ENCODE data around the gene TMEM86B. TPM values are rescaled to one million over a fixed set of nuclear protein-coding genes. Genes with fewer than 3 reads are reported as not detected.
A peak's percentile ranks its signal among the peaks of the same experiment; 100 is the strongest.

The TMEM86B gene
- total RNA-seq, 4 donors from 2014 or later = 1.7 to 3.8 (median 1.8) TPM; not detected in 1

DNA sequence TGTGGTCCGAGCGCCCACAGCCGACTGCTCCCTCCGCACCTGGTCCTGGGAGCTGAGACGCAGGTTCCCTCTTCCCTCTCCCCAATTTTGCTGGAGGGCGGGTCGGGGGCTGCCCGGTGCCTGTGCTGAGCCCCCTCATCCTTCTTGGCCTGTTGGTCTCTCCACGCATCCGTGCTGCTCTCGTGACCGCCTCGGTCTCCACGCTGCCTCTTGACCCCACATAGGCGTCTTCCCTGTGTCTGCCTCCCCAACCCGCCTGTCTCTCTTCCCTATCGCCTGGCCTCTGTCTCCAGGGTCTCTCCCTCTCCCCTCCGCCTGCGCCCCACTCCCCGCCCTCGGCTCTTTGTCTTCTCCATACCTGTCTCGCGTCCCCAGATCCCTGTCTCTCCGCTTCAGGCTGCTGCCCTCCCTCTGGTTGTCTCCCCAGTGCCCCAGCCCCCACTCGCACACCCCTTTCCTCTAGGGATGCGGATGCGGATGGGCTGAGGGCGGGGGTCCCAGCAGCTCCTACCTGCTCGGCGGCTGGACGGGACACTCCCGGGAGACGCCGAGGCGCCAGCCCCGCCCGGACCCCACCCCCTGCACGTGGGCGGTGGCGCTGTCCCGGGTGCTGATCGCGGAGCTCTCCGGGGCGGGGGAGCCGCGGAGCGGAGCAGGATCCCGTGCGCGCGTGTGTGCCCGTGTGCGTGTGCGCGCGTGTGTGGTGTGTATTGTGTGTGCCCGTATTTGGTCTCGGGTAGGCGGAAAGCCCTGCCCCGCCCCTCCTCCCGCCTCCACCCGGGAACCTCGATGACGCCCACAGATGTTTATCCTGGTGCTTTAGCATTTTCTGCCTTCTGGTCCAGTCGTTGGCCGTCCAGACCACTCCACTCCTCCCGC is 48.7 kb downstream of the TMEM86B start, which contains the start of gene SYT5:
SYT5 (minus strand) TSS at position 684 of the 879 bp plus-strand sequence. CDS start 1,248 bp downstream, outside the sequence.
- 0 to 1% methylated on average over 14 to 16 of the region's 68 CpGs for WGBS, 2 donors (ENCODE audit: low coverage in 1 of 2)
- peaks cover 0 to 18% (median 3%) of the 10 kb centered on the region in 3 donors for H3K4me1 ChIP-seq
- peaks cover 100% of the 10 kb centered on the region for H3K27me3 ChIP-seq
- no peak within 1 kb of the TSS for H3K27ac ChIP-seq
- ATAC-seq = peak; percentile 60
- peak within 1 kb of the TSS in 1 of 2 donors; percentile 36 for H3K4me3 ChIP-seq
- no peaks in the 10 kb centered on the region for H3K9me3 ChIP-seq
- no peak for TF ChIP-seq POLR2AphosphoS5 (IDR thresholded peaks at IDR 0.05)
- no peak for TF ChIP-seq POLR2A (IDR thresholded peaks at IDR 0.05)
- H3K36me3 ChIP-seq = no peaks in the 10 kb centered on the region

DNA sequence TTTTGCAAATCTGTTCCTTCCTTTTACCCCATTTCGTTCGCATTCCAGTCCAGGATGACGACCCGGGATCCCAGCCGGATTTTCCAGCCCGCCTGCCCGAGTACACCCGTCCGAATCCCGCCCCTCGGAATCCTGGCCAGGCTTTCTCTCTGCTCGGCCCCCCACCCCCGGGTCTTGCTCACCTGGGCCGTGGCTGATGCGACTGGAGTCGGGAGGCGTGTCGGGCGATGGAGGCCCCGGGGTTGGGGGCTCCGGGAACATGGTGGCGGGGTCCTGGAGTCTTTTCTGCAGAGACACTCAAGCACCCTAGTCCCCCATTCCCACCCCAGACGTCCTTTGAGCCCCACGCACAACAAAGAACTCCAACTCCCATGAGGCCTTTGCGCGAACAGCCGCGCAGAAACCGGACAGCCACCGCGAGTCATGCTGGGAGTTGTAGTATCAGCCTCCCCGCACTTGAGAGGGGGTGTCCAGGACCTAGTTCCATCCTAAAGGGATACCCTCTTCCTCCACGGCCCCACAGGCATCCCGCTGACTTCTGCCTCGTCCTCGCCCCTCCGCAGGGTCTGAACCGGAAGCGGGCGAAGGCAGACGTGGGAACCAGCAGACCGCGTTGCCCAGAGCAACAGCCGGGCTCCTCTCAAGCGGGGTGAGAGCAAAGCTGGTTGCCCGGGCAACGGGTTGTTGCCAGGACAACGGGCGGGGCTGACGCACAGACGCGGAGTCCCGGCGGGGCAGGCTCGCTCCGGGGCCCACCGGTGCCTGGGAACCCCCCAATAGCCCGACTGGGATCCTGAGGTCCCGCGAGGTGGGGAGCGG is 49.6 kb downstream of the TMEM86B start:
- H3K27me3 ChIP-seq = peaks cover 100% of the 10 kb centered on the region
- no peak overlapping the region for H3K27ac ChIP-seq
- TF ChIP-seq EP300 (IDR thresholded peaks at IDR 0.05) (no peak), POLR2AphosphoS5 (IDR thresholded peaks at IDR 0.05) (no peak)
- TF ChIP-seq, protein P1, sequence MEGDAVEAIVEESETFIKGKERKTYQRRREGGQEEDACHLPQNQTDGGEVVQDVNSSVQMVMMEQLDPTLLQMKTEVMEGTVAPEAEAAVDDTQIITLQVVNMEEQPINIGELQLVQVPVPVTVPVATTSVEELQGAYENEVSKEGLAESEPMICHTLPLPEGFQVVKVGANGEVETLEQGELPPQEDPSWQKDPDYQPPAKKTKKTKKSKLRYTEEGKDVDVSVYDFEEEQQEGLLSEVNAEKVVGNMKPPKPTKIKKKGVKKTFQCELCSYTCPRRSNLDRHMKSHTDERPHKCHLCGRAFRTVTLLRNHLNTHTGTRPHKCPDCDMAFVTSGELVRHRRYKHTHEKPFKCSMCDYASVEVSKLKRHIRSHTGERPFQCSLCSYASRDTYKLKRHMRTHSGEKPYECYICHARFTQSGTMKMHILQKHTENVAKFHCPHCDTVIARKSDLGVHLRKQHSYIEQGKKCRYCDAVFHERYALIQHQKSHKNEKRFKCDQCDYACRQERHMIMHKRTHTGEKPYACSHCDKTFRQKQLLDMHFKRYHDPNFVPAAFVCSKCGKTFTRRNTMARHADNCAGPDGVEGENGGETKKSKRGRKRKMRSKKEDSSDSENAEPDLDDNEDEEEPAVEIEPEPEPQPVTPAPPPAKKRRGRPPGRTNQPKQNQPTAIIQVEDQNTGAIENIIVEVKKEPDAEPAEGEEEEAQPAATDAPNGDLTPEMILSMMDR (IDR thresholded peaks at IDR 0.05) = no peak
- peaks cover 0 to 24% (median 4%) of the 10 kb centered on the region in 3 donors for H3K4me1 ChIP-seq
- no peaks in the 10 kb centered on the region for H3K36me3 ChIP-seq
- H3K9me3 ChIP-seq = no peaks in the 10 kb centered on the region
- ATAC-seq = peak; percentile 40
- H3K4me3 ChIP-seq = peak overlapping the region in 1 of 2 donors; percentile 36
- WGBS, 2 donors (ENCODE audit: low coverage in 1 of 2) = 4% methylated on average over 15 of the region's 61 CpGs; no CpG with 5 or more reads in 1 of the 2 donors

Small RNA genes lying within 50 kb of the gene (small RNA-seq; reads per million reads assigned to genes)
- gene MIR6802 (0 to 0.18 (median 0.06) reads per million in 4 donors), gene MIR6803 (0 to 0.13 (median 0.04) reads per million in 4 donors), gene MIR6804 (0 reads per million in 4 donors)

Other genes starting within 250 kb of the TMEM86B start
- gene GP6, start 190.5 kb downstream of the TMEM86B start, total RNA-seq = not detected
- gene RDH13, start 165.6 kb downstream of the TMEM86B start, total RNA-seq = 10 to 100 TPM in 3 of 4 donors, 1 to 10 TPM in 1; 10.0 to 15.6 (median 13.9) TPM
- 10 to 100 TPM in 1 of 4 donors, 1 to 10 TPM in 3; 2.2 to 10.5 (median 2.5) TPM for gene EPS8L1, start 152.9 kb downstream of the TMEM86B start, total RNA-seq
- 100 to 1,000 TPM; 268 to 479 (median 276) TPM for gene PPP1R12C, start 111.1 kb downstream of the TMEM86B start, total RNA-seq
- 1 to 10 TPM in 1 of 4 donors, not detected in 3; 4.4 TPM for gene TNNT1, start 79.6 kb downstream of the TMEM86B start, total RNA-seq
- not detected for gene TNNI3, start 71.0 kb downstream of the TMEM86B start, total RNA-seq
- under 1 TPM in 2 of 4 donors, not detected in 2; 0.42 to 0.52 TPM for gene DNAAF3, start 62.1 kb downstream of the TMEM86B start, total RNA-seq
- under 1 TPM in 1 of 4 donors, not detected in 3; 0.13 TPM for gene SYT5, start 48.5 kb downstream of the TMEM86B start, total RNA-seq
- 1 to 10 TPM in 3 of 4 donors, under 1 TPM in 1; 0.54 to 4.0 (median 1.4) TPM for gene PTPRH, start 19.3 kb downstream of the TMEM86B start, total RNA-seq
- gene PPP6R1, start 30.3 kb upstream of the TMEM86B start, total RNA-seq = 10 to 100 TPM; 32.6 to 79.4 (median 34.0) TPM
- 10 to 100 TPM; 20.9 to 37.1 (median 26.5) TPM for gene HSPBP1, start 51.3 kb upstream of the TMEM86B start, total RNA-seq
- 10 to 100 TPM in 1 of 4 donors, 1 to 10 TPM in 3; 4.0 to 19.8 (median 8.8) TPM for gene BRSK1, start 55.2 kb upstream of the TMEM86B start, total RNA-seq
- 10 to 100 TPM in 1 of 4 donors, 1 to 10 TPM in 2, not detected in 1; 2.2 to 12.4 (median 3.3) TPM for gene TMEM150B, start 96.6 kb upstream of the TMEM86B start, total RNA-seq
- 10 to 100 TPM in 2 of 4 donors, 1 to 10 TPM in 2; 3.4 to 11.2 (median 9.2) TPM for gene KMT5C, start 111.1 kb upstream of the TMEM86B start, total RNA-seq
- not detected for gene COX6B2, start 126.0 kb upstream of the TMEM86B start, total RNA-seq
- gene GARIN5B, start 134.5 kb upstream of the TMEM86B start, total RNA-seq = not detected
- gene IL11, start 141.7 kb upstream of the TMEM86B start, total RNA-seq = under 1 TPM in 1 of 4 donors, not detected in 3; 0.67 TPM
- not detected for gene TMEM190, start 148.1 kb upstream of the TMEM86B start, total RNA-seq
- 1 to 10 TPM in 2 of 4 donors, not detected in 2; 1.6 to 6.0 TPM for gene TMEM238, start 155.5 kb upstream of the TMEM86B start, total RNA-seq
- 100 to 1,000 TPM; 174 to 282 (median 271) TPM for gene RPL28, start 157.2 kb upstream of the TMEM86B start, total RNA-seq
- gene UBE2S, start 179.0 kb upstream of the TMEM86B start, total RNA-seq = 10 to 100 TPM; 12.6 to 17.7 (median 15.4) TPM
- gene SHISA7, start 214.5 kb upstream of the TMEM86B start, total RNA-seq = not detected
- 10 to 100 TPM; 39.0 to 78.5 (median 63.8) TPM for gene ISOC2, start 232.9 kb upstream of the TMEM86B start, total RNA-seq
- not detected for gene C19orf85, start 236.0 kb upstream of the TMEM86B start, total RNA-seq
- gene ZNF628, start 247.9 kb upstream of the TMEM86B start, total RNA-seq = 10 to 100 TPM in 1 of 4 donors, 1 to 10 TPM in 3; 2.4 to 13.0 (median 4.9) TPM